K562 (cell line): ENCODE results near the gene LEUTX. TPM values are rescaled to one million over a fixed set of nuclear protein-coding genes. Genes with fewer than 3 reads are reported as not detected.

Source experiments
- ETV1 ChIP-seq: fragments of 450-650 bp; conservative IDR thresholded peaks from 2 replicates; pipeline ENCODE4 v1.6.1; 2016; ENCODE audit warnings: missing genetic modification characterization, control low read depth, low read depth, missing compliant biosample characterization
- ETV6 ChIP-seq, 3 experiments: fragments of 150-350 bp in 1 of 3; sonication (generic) in 1 of 3; formaldehyde crosslinking in 1 of 3; IDR thresholded peaks; 2 replicates each; pipeline versions ENCODE4 v1.6.1 to v1.8.0; 2014 to 2022; ENCODE audit warnings: borderline replicate concordance in 2 of 3, low read depth in 2 of 3, antibody characterized with exemption in 1 of 3, low read length in 1 of 3, mild to moderate bottlenecking in 1 of 3, missing genetic modification reagents in 1 of 3
- FOXP1 ChIP-seq: sonication (generic); formaldehyde crosslinking; IDR thresholded peaks from 2 replicates; pipeline ENCODE4 v1.8.0; 2022; ENCODE audit warnings: mild to moderate bottlenecking, missing genetic modification reagents
- GATAD2A ChIP-seq: fragments of 450-650 bp; IDR thresholded peaks from 2 replicates; pipeline ENCODE4 v1.6.1; 2017
- LARP7 ChIP-seq: fragments of 450-650 bp; IDR thresholded peaks from 2 replicates; pipeline ENCODE4 v1.6.1; 2016
- PHF20 ChIP-seq: fragments of 450-650 bp; IDR thresholded peaks from 2 replicates; pipeline ENCODE4 v1.6.1; 2018; ENCODE audit not compliant: partially characterized antibody
- ZNF124 ChIP-seq: sonication (generic); formaldehyde crosslinking; IDR thresholded peaks from 2 replicates; pipeline ENCODE4 v1.8.1; 2022; ENCODE audit warnings: missing genetic modification reagents
- ZNF785 ChIP-seq: fragments of 250-450 bp; sonication (Bioruptor Pico); IDR thresholded peaks from 2 replicates; pipeline ENCODE4 v1.4.0; 2020; ENCODE audit warnings: mild to moderate bottlenecking
- polyA plus RNA-seq, 8 experiments: library from polyadenylated mRNA; depleted of rRNA in 4 of 8; stranded (reverse) in 5 of 8; unstranded in 3 of 8; fragments of >200 nt; fragmentation: Nextera tagmentation in 2 of 8; fragmentation: Illumina TruSeq in 1 of 8; extraction: Ambion mirVana in 2 of 8; extraction: Trizol in 1 of 8; gene quantifications; 2 replicates each; pipeline versions ENCODE4 v1.2.1 to v1.2.3, GENCODE V29; 2011 to 2014; ENCODE audit warnings: inconsistent platforms in 1 of 8, missing spikeins in 1 of 8
- total RNA-seq, 7 experiments: library from RNA; depleted of rRNA in 6 of 7; stranded (reverse); fragments of >200 nt in 6 of 7; fragmentation: Illumina TruSeq in 2 of 7; extraction: Trizol in 2 of 7; gene quantifications; 2 replicates each; pipeline versions ENCODE4 v1.2.1 to v1.2.3, GENCODE V29; 2011 to 2021; ENCODE audit warnings: low replicate concordance in 1 of 7
- TF ChIP-seq, protein P1 (sequence below): fragments of 250-450 bp; sonication (Bioruptor Pico); IDR thresholded peaks from 2 replicates; pipeline ENCODE4 v1.4.0; 2020; ENCODE audit warnings: mild to moderate bottlenecking, moderate library complexity, borderline replicate concordance
- TF ChIP-seq, protein P2 (sequence below): sonication (generic); formaldehyde crosslinking; IDR thresholded peaks from 2 replicates; pipeline ENCODE4 v1.8.1; 2023; ENCODE audit warnings: mild to moderate bottlenecking, missing genetic modification reagents
- TF ChIP-seq, protein P3 (sequence below): fragments of 250-450 bp; sonication (Bioruptor Pico); IDR thresholded peaks from 2 replicates; pipeline ENCODE4 v1.8.0; 2021; ENCODE audit warnings: moderate library complexity, mild to moderate bottlenecking, inconsistent platforms
- TF ChIP-seq, protein P4 (sequence below): fragments of 250-450 bp; sonication (Bioruptor Pico); IDR thresholded peaks from 2 replicates; pipeline ENCODE4 v1.8.0; 2022; ENCODE audit warnings: inconsistent platforms
- TF ChIP-seq, protein P5 (sequence below): fragments of 450-650 bp; formaldehyde crosslinking; IDR thresholded peaks from 2 replicates; pipeline ENCODE4 v1.4.0; 2020; ENCODE audit warnings: mild to moderate bottlenecking, moderate library complexity
- TF ChIP-seq, protein P6 (sequence below): sonication (generic); formaldehyde crosslinking; IDR thresholded peaks from 2 replicates; pipeline ENCODE4 v1.8.0; 2022; ENCODE audit warnings: missing genetic modification reagents, mild to moderate bottlenecking, borderline replicate concordance

LEUTX gene
- total and polyA plus RNA-seq, 9 of the 15 experiments (the other 6 are each of a cell fraction or from before 2014, with no cell fraction given): not detected

DNA sequence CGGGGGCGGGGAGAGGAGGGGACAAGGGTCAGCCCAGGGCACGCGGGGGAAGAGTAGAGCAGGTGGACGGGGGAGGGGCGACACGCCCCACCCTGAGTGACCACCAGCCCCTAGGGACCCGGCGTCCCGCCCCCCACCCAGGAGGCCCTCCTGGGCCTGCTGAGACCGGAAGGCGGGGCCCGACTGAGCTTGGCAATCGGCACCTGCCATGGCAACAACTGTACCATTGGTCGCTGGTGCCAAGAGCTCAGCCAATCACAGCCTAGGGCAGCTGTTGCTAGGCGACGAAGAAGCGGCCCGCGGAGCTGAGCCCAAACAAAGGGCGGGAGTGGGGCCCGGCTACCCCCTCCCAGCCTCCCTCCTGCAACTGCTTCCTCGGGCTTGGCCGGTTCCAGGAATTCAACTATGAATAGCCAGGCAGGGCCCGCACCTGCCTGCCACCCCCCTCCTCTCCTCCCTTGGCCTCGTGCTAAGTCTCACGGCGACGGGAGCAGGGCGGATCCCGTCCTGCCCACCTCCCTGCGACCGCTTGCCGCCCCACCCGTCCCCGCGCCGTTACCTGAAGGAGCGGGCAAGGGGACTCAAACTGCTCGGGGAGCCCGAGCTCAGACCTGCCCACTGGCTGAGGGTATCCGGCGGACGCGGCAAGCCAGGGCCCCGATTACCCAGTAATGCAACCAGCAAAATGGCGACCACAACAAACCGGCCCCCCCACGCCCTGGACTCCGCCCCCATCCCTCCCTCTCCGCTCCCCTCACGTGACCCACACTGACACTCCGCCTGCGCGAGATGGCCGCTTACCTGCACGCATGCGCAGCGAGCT lies 55.0 kb downstream of the LEUTX start, which contains the start of gene DYRK1B (continued):
- TF ChIP-seq GATAD2A: no peak
- TF ChIP-seq, protein P1, sequence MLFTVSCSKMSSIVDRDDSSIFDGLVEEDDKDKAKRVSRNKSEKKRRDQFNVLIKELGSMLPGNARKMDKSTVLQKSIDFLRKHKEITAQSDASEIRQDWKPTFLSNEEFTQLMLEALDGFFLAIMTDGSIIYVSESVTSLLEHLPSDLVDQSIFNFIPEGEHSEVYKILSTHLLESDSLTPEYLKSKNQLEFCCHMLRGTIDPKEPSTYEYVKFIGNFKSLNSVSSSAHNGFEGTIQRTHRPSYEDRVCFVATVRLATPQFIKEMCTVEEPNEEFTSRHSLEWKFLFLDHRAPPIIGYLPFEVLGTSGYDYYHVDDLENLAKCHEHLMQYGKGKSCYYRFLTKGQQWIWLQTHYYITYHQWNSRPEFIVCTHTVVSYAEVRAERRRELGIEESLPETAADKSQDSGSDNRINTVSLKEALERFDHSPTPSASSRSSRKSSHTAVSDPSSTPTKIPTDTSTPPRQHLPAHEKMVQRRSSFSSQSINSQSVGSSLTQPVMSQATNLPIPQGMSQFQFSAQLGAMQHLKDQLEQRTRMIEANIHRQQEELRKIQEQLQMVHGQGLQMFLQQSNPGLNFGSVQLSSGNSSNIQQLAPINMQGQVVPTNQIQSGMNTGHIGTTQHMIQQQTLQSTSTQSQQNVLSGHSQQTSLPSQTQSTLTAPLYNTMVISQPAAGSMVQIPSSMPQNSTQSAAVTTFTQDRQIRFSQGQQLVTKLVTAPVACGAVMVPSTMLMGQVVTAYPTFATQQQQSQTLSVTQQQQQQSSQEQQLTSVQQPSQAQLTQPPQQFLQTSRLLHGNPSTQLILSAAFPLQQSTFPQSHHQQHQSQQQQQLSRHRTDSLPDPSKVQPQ: no peak
- TF ChIP-seq, protein P2, sequence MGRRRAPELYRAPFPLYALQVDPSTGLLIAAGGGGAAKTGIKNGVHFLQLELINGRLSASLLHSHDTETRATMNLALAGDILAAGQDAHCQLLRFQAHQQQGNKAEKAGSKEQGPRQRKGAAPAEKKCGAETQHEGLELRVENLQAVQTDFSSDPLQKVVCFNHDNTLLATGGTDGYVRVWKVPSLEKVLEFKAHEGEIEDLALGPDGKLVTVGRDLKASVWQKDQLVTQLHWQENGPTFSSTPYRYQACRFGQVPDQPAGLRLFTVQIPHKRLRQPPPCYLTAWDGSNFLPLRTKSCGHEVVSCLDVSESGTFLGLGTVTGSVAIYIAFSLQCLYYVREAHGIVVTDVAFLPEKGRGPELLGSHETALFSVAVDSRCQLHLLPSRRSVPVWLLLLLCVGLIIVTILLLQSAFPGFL (CRISPR knock-in tag): no peak
- TF ChIP-seq, protein P3, sequence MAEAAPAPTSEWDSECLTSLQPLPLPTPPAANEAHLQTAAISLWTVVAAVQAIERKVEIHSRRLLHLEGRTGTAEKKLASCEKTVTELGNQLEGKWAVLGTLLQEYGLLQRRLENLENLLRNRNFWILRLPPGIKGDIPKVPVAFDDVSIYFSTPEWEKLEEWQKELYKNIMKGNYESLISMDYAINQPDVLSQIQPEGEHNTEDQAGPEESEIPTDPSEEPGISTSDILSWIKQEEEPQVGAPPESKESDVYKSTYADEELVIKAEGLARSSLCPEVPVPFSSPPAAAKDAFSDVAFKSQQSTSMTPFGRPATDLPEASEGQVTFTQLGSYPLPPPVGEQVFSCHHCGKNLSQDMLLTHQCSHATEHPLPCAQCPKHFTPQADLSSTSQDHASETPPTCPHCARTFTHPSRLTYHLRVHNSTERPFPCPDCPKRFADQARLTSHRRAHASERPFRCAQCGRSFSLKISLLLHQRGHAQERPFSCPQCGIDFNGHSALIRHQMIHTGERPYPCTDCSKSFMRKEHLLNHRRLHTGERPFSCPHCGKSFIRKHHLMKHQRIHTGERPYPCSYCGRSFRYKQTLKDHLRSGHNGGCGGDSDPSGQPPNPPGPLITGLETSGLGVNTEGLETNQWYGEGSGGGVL (CRISPR knock-in tag): no peak
- TF ChIP-seq LARP7: no peak
- TF ChIP-seq PHF20: no peak
- TF ChIP-seq, protein P4, sequence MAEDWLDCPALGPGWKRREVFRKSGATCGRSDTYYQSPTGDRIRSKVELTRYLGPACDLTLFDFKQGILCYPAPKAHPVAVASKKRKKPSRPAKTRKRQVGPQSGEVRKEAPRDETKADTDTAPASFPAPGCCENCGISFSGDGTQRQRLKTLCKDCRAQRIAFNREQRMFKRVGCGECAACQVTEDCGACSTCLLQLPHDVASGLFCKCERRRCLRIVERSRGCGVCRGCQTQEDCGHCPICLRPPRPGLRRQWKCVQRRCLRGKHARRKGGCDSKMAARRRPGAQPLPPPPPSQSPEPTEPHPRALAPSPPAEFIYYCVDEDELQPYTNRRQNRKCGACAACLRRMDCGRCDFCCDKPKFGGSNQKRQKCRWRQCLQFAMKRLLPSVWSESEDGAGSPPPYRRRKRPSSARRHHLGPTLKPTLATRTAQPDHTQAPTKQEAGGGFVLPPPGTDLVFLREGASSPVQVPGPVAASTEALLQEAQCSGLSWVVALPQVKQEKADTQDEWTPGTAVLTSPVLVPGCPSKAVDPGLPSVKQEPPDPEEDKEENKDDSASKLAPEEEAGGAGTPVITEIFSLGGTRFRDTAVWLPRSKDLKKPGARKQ (CRISPR knock-in tag): no peak
- TF ChIP-seq ETV1 (tag): no peak
- no peak for TF ChIP-seq ZNF785 (CRISPR knock-in tag)
- TF ChIP-seq ZNF124 (CRISPR knock-in tag): no peak
- TF ChIP-seq, protein P5, sequence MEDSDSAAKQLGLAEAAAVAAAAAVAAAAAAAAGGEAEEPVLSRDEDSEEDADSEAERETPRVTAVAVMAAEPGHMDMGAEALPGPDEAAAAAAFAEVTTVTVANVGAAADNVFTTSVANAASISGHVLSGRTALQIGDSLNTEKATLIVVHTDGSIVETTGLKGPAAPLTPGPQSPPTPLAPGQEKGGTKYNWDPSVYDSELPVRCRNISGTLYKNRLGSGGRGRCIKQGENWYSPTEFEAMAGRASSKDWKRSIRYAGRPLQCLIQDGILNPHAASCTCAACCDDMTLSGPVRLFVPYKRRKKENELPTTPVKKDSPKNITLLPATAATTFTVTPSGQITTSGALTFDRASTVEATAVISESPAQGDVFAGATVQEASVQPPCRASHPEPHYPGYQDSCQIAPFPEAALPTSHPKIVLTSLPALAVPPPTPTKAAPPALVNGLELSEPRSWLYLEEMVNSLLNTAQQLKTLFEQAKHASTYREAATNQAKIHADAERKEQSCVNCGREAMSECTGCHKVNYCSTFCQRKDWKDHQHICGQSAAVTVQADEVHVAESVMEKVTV: no peak
- TF ChIP-seq, protein P6, sequence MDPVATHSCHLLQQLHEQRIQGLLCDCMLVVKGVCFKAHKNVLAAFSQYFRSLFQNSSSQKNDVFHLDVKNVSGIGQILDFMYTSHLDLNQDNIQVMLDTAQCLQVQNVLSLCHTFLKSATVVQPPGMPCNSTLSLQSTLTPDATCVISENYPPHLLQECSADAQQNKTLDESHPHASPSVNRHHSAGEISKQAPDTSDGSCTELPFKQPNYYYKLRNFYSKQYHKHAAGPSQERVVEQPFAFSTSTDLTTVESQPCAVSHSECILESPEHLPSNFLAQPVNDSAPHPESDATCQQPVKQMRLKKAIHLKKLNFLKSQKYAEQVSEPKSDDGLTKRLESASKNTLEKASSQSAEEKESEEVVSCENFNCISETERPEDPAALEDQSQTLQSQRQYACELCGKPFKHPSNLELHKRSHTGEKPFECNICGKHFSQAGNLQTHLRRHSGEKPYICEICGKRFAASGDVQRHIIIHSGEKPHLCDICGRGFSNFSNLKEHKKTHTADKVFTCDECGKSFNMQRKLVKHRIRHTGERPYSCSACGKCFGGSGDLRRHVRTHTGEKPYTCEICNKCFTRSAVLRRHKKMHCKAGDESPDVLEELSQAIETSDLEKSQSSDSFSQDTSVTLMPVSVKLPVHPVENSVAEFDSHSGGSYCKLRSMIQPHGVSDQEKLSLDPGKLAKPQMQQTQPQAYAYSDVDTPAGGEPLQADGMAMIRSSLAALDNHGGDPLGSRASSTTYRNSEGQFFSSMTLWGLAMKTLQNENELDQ (CRISPR knock-in tag): no peak
- no peak for TF ChIP-seq ETV6 (IDR thresholded peaks at IDR 0.05; ENCODE audit: borderline replicate concordance in 1 of 2, low read depth in 2 of 2, low read length in 1 of 2)
- no peak for TF ChIP-seq ETV6 (CRISPR knock-in tag; IDR thresholded peaks at IDR 0.05; ENCODE audit: borderline replicate concordance)
- TF ChIP-seq FOXP1 (CRISPR knock-in tag): no peak
